ENCODE results near the gene FAM76B. TPM values are rescaled to one million over a fixed set of nuclear protein-coding genes. Genes with fewer than 3 reads are reported as not detected.
A peak's percentile ranks its signal among the peaks of the same experiment; 100 is the strongest.

Gene FAM76B
- total and polyA plus RNA-seq, 2 of the 13 experiments (the other 11 are each of a cell fraction or from before 2014, with no cell fraction given): 20.2 to 24.2 TPM

DNA sequence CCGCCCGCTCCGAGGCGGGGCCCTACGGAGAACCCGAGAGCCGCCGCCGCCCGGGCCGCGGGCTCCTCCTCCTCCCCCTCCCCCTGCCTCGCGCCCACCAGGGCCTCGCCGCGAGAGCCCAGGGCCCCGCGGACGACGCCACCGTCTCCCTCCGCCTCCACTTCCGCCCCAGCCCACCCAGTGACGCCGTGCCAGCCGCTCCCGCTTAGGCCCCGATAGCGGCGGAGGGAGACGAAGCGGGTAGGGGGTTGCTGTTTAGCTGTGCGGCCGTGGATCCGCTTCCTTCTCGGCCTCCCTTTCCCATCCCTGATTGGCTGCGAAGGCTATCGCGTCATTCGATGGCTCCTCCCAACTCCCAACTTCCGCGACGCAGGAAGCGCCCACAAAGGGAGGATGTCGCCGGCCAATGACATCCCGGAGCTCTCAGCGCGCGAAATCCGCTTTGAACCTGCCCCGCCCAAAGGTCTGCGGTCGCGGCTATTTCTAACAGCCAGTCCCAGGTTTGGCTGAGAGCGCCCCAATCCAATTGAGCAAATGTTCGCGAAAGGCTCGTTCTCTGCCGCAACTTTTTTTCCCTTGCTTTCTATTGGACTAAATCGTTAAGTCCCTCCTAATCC lies at the start of gene FAM76B (continued):
- TF ChIP-seq, protein P1, sequence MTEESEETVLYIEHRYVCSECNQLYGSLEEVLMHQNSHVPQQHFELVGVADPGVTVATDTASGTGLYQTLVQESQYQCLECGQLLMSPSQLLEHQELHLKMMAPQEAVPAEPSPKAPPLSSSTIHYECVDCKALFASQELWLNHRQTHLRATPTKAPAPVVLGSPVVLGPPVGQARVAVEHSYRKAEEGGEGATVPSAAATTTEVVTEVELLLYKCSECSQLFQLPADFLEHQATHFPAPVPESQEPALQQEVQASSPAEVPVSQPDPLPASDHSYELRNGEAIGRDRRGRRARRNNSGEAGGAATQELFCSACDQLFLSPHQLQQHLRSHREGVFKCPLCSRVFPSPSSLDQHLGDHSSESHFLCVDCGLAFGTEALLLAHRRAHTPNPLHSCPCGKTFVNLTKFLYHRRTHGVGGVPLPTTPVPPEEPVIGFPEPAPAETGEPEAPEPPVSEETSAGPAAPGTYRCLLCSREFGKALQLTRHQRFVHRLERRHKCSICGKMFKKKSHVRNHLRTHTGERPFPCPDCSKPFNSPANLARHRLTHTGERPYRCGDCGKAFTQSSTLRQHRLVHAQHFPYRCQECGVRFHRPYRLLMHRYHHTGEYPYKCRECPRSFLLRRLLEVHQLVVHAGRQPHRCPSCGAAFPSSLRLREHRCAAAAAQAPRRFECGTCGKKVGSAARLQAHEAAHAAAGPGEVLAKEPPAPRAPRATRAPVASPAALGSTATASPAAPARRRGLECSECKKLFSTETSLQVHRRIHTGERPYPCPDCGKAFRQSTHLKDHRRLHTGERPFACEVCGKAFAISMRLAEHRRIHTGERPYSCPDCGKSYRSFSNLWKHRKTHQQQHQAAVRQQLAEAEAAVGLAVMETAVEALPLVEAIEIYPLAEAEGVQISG (CRISPR knock-in tag; IDR thresholded peaks at IDR 0.05): peak; percentile 91
- TF ChIP-seq ZNF264 (CRISPR knock-in tag; IDR thresholded peaks at IDR 0.05): no peak; the same call in 1 of the 2 replicates
- TF ChIP-seq, protein P2, sequence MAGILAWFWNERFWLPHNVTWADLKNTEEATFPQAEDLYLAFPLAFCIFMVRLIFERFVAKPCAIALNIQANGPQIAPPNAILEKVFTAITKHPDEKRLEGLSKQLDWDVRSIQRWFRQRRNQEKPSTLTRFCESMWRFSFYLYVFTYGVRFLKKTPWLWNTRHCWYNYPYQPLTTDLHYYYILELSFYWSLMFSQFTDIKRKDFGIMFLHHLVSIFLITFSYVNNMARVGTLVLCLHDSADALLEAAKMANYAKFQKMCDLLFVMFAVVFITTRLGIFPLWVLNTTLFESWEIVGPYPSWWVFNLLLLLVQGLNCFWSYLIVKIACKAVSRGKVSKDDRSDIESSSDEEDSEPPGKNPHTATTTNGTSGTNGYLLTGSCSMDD (CRISPR knock-in tag; IDR thresholded peaks at IDR 0.05): no peak
- no peak for TF ChIP-seq ZNF101 (CRISPR knock-in tag; IDR thresholded peaks at IDR 0.05; ENCODE audit: borderline replicate concordance, low read depth)
- TF ChIP-seq, protein P3, sequence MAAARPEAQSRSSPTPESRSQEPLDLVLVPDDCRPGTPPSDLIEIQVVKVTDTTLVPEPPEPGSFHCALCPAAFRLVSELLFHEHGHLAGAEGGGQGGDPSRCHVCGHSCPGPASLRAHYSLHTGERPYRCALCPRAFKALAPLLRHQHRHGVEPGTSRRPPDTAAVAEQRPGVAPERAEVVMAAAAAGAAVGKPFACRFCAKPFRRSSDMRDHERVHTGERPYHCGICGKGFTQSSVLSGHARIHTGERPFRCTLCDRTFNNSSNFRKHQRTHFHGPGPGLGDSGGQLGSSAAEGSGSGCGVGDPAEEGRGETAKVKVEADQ (CRISPR knock-in tag; IDR thresholded peaks at IDR 0.05; ENCODE audit: borderline replicate concordance): peak; percentile 91; the same call in 1 of the 2 replicates
- TF ChIP-seq ZMYM2 (CRISPR knock-in tag; IDR thresholded peaks at IDR 0.05): no peak
- TF ChIP-seq ZNF720 (CRISPR knock-in tag; IDR thresholded peaks at IDR 0.05): no peak
- no peak for TF ChIP-seq KLF11 (CRISPR knock-in tag; IDR thresholded peaks at IDR 0.05)
- TF ChIP-seq, protein P4, sequence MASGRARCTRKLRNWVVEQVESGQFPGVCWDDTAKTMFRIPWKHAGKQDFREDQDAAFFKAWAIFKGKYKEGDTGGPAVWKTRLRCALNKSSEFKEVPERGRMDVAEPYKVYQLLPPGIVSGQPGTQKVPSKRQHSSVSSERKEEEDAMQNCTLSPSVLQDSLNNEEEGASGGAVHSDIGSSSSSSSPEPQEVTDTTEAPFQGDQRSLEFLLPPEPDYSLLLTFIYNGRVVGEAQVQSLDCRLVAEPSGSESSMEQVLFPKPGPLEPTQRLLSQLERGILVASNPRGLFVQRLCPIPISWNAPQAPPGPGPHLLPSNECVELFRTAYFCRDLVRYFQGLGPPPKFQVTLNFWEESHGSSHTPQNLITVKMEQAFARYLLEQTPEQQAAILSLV (CRISPR knock-in tag; IDR thresholded peaks at IDR 0.05; ENCODE audit: borderline replicate concordance): peak; percentile 77; the same call in 1 of the 2 replicates
- no peak for TF ChIP-seq WIZ (CRISPR knock-in tag; IDR thresholded peaks at IDR 0.05)
- no peak for TF ChIP-seq ZBTB3 (CRISPR knock-in tag; IDR thresholded peaks at IDR 0.05; ENCODE audit: borderline replicate concordance, low read depth)
- TF ChIP-seq KDM2A (CRISPR knock-in tag; IDR thresholded peaks at IDR 0.05; ENCODE audit: borderline replicate concordance, low read depth): peak; percentile 96; the same call in 1 of the 2 replicates
- TF ChIP-seq ZNF746 (CRISPR knock-in tag; IDR thresholded peaks at IDR 0.05): peak; percentile 63
- peak; percentile 37; the same call in 1 of the 2 replicates for TF ChIP-seq SIN3B (IDR thresholded peaks at IDR 0.05; ENCODE audit: low read length)
- peak; percentile 13; the same call in 1 of the 2 replicates for TF ChIP-seq ZNF766 (CRISPR knock-in tag; IDR thresholded peaks at IDR 0.05; ENCODE audit: borderline replicate concordance)
- no peak for TF ChIP-seq ZFP41 (CRISPR knock-in tag; IDR thresholded peaks at IDR 0.05; ENCODE audit: borderline replicate concordance)
- TF ChIP-seq ARNT (IDR thresholded peaks at IDR 0.05): no peak
- peak; percentile 71; the same call in 1 of the 2 replicates for TF ChIP-seq MED13 (CRISPR knock-in tag; IDR thresholded peaks at IDR 0.05)
- no peak for TF ChIP-seq GPN1 (CRISPR knock-in tag; IDR thresholded peaks at IDR 0.05; ENCODE audit: borderline replicate concordance)
- TF ChIP-seq, protein P5, sequence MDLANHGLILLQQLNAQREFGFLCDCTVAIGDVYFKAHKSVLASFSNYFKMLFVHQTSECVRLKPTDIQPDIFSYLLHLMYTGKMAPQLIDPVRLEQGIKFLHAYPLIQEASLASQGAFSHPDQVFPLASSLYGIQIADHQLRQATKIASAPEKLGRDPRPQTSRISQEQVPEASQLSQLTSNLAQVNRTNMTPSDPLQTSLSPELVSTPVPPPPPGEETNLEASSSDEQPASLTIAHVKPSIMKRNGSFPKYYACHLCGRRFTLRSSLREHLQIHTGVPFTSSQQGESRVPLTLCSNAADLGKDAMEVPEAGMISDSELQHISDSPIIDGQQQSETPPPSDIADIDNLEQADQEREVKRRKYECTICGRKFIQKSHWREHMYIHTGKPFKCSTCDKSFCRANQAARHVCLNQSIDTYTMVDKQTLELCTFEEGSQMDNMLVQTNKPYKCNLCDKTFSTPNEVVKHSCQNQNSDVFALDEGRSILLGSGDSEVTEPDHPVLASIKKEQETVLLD (CRISPR knock-in tag; IDR thresholded peaks at IDR 0.05; ENCODE audit: low read depth): peak; percentile 95
- no peak for TF ChIP-seq ZNF660 (CRISPR knock-in tag; IDR thresholded peaks at IDR 0.05; ENCODE audit: borderline replicate concordance, low read depth)
- TF ChIP-seq NR2F1 (CRISPR knock-in tag; IDR thresholded peaks at IDR 0.05): no peak
- no peak for TF ChIP-seq ZNF383 (CRISPR knock-in tag; IDR thresholded peaks at IDR 0.05; ENCODE audit: borderline replicate concordance)
